DOHH2 (cell line): ENCODE results near the gene IL1A.

Experiments
- H3F3A ChIP-seq: fragments of 200-600 bp; sonication (generic), shearing (Covaris generic); 2 replicates; pipeline ENCODE4 v1.6.0; 2016; ENCODE audit warnings: antibody characterized with exemption, mild to moderate bottlenecking; ENCODE audit not compliant: control insufficient read depth, insufficient read depth
- H3K27ac ChIP-seq: fragments of 200-600 bp; sonication (generic); 2 replicates; pipeline ENCODE4 v1.5.1; 2014; ENCODE audit warnings: low read depth, mild to moderate bottlenecking, low read length, moderate library complexity
- H3K27me3 ChIP-seq: fragments of 200-600 bp; sonication (generic); 2 replicates; pipeline ENCODE4 v1.6.1; 2014; ENCODE audit warnings: mild to moderate bottlenecking, low read length, mixed read lengths; ENCODE audit not compliant: control insufficient read depth
- H3K36me3 ChIP-seq: fragments of 200-600 bp; sonication (generic); 2 replicates; pipeline ENCODE4 v1.6.1; 2014; ENCODE audit warnings: mild to moderate bottlenecking, low read length, moderate library complexity, mixed read lengths; ENCODE audit not compliant: control insufficient read depth
- H3K4me1 ChIP-seq: fragments of 200-600 bp; sonication (generic); 2 replicates; pipeline ENCODE4 v1.6.1; 2014; ENCODE audit warnings: mild to moderate bottlenecking, low read length, mixed read lengths; ENCODE audit not compliant: control insufficient read depth
- H3K4me2 ChIP-seq: fragments of 200-600 bp; sonication (generic); 2 replicates; pipeline ENCODE4 v1.6.0; 2014; ENCODE audit warnings: mild to moderate bottlenecking, low read length, moderate library complexity
- H3K4me3 ChIP-seq: fragments of 200-600 bp; sonication (generic); 2 replicates; pipeline ENCODE4 v1.5.1; 2014; ENCODE audit warnings: mild to moderate bottlenecking, low read length, mixed read lengths
- H3K79me2 ChIP-seq: fragments of 200-600 bp; sonication (generic); 2 replicates; pipeline ENCODE4 v1.6.1; 2014; ENCODE audit warnings: mild to moderate bottlenecking, low read length, mixed read lengths; ENCODE audit not compliant: control insufficient read depth
- H3K9me2 ChIP-seq: fragments of 200-600 bp; sonication (generic); replicated peaks from 2 replicates; pipeline ENCODE4 v1.6.1; 2014; ENCODE audit warnings: mild to moderate bottlenecking, low read length, mixed read lengths; ENCODE audit not compliant: control insufficient read depth
- H3K9me3 ChIP-seq: fragments of 200-600 bp; sonication (generic); 2 replicates; pipeline ENCODE4 v1.6.1; 2014; ENCODE audit warnings: antibody characterized with exemption, low read length, mixed read lengths; ENCODE audit not compliant: control insufficient read depth, insufficient read depth
- H4K20me1 ChIP-seq: fragments of 200-600 bp; sonication (generic); 2 replicates; pipeline ENCODE4 v1.6.0; 2014; ENCODE audit warnings: low read depth, mild to moderate bottlenecking, antibody characterized with exemption, low read length, moderate library complexity; ENCODE audit not compliant: control insufficient read depth, insufficient read depth
- CTCF ChIP-seq: fragments of 200-600 bp; sonication (generic); IDR thresholded peaks from one replicate; pipeline ENCODE4 v1.5.1; 2014; ENCODE audit warnings: antibody characterized with exemption, mild to moderate bottlenecking, low read depth, low read length; ENCODE audit not compliant: poor library complexity, severe bottlenecking
- EZH2phosphoT487 ChIP-seq: fragments of 200-600 bp; sonication (generic); IDR thresholded peaks from 2 replicates; pipeline ENCODE4 v1.6.1; 2017; ENCODE audit warnings: borderline replicate concordance, mild to moderate bottlenecking, antibody characterized with exemption, low read length, moderate library complexity, mixed read lengths

The IL1A gene

GRCh38 chr2:112807233-112807807 lies 23.0 kb upstream of the IL1A start:
- Histone ChIP-seq H3K4me3 (no peak overlapping the region), H3K27me3 (peaks cover under 1% of the 10 kb centered on the region; the same call in 1 of the 2 replicates), H3K9me2 (no peaks in the 10 kb centered on the region), H3K4me1 (peaks cover 5% of the 10 kb centered on the region; the same call in 1 of the 2 replicates), H3K27ac (no peak overlapping the region), H3K4me2 (no peak overlapping the region), H3K9me3 (peaks cover 6% of the 10 kb centered on the region), H3F3A (no peaks in the 10 kb centered on the region), H4K20me1 (no peaks in the 10 kb centered on the region), H3K36me3 (no peaks in the 10 kb centered on the region), H3K79me2 (no peaks in the 10 kb centered on the region)
- no peak for TF ChIP-seq CTCF
- no peak for TF ChIP-seq EZH2phosphoT487

- TF ChIP-seq CTCF (no peak), EZH2phosphoT487 (no peak)
- Histone ChIP-seq H3F3A (no peaks in the 10 kb centered on the region), H3K27ac (no peak overlapping the region), H3K4me2 (no peak overlapping the region), H3K9me3 (peaks cover 6% of the 10 kb centered on the region), H3K4me1 (no peaks in the 10 kb centered on the region), H3K79me2 (no peaks in the 10 kb centered on the region), H3K9me2 (no peaks in the 10 kb centered on the region), H3K27me3 (no peaks in the 10 kb centered on the region), H3K4me3 (no peak overlapping the region), H4K20me1 (no peaks in the 10 kb centered on the region), H3K36me3 (no peaks in the 10 kb centered on the region)
Measured at GRCh38 chr2:112805542-112805941, 21.2 kb upstream of the IL1A start.

- H3K27ac ChIP-seq: no peak overlapping the region
- H3K4me1 ChIP-seq: no peaks in the 10 kb centered on the region
- no peak overlapping the region for H3K4me2 ChIP-seq
Measured at GRCh38 chr2:112803691-112804521, 19.6 kb upstream of the IL1A start.

More at GRCh38 chr2:112803691-112804521, 19.6 kb upstream of the IL1A start:
- H3K9me3 ChIP-seq: peaks cover 3% of the 10 kb centered on the region
- no peaks in the 10 kb centered on the region for H4K20me1 ChIP-seq
- H3K9me2 ChIP-seq: no peaks in the 10 kb centered on the region
- no peaks in the 10 kb centered on the region for H3K27me3 ChIP-seq
- H3K79me2 ChIP-seq: no peaks in the 10 kb centered on the region
- TF ChIP-seq EZH2phosphoT487 (no peak), CTCF (no peak)
- H3F3A ChIP-seq: no peaks in the 10 kb centered on the region
- H3K4me3 ChIP-seq: no peak overlapping the region
- H3K36me3 ChIP-seq: no peaks in the 10 kb centered on the region
